ENCODE measurements around the gene CUL7.

Gene CUL7

DNA sequence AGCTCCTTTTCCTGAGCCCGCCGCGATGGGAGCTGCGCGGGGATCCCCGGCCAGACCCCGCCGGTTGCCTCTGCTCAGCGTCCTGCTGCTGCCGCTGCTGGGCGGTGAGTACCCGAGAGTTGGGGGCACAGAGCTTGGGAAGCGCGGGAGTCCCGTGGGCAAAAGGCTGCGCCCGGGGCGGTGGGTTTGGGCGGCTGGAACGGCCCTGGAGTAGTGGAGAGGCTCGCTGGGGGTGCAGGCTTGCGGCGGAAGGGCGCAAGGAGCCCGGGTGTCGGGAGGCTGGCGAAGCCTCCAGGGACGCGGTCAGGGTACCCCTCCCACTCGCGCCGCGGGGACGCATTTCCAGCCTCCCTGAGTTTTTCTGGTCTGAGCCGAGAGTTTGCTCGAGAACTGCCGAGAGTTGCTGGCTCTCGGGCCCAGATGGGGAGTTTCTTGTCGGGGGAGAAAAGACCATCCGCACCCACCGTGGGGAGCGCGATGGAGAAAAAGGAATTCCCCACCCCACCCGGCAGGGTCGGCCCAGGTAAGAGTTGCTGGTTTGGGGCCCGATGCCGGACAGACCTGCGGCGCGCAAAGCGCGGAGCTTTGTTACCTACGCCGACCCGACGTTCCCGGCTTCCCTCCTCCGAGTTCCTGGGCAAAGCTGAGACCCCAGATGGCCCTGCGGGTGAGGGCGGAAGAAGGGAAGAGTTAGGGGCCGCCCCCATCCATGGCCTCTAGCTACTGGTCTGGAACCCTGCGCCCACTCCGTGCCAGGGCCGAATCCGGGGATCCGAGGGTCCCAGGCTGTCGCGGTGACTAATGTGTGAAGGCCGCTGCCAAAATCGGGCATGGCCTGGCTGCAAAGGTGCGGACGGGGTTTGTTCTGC is 23.0 kb upstream of the CUL7 start:
- peak; percentile 15 to 21 for DNase-seq

DNA sequence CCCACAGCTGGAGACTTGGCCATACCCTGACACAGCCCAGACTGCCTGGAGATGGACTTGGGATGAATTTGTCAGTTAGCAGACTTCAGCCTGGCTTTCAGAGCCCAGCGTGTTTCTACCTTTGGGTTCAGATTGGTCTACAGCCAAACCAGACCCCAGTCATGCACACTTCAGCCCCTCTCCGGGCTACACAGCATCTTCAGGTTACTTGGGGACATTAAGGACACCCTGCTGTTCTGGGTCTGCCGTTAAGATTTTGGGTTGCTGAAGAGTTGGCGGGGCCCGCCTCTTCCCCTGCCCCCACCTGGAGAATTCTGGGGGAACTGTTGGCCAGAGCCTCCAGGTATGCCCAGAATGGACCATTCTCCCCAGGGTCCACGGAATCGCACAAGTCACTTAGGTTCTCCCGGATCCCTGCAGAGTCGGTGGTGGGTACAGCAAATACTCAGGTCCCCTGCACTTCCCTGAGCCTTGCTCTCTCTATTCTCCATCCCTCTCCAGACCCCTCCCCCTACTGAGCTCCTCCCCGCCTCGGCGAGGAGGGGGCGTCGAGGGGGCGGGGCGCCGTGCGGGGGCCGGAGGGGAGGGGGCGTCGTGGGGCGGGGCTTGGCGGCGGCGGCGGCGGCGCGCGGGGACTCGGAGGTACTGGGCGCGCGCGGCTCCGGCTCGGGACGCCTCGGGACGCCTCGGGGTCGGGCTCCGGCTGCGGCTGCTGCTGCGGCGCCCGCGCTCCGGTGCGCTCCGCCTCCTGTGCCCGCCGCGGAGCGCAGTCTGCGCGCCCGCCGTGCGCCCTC is 22.2 kb upstream of the CUL7 start, which contains the start of gene PTK7:
Gene PTK7 (plus strand): TSS at position 645 of the 794 bp plus-strand sequence. CDS start 175 bp downstream, outside the sequence.
- DNase-seq = peak; percentile 28 to 39

DNA sequence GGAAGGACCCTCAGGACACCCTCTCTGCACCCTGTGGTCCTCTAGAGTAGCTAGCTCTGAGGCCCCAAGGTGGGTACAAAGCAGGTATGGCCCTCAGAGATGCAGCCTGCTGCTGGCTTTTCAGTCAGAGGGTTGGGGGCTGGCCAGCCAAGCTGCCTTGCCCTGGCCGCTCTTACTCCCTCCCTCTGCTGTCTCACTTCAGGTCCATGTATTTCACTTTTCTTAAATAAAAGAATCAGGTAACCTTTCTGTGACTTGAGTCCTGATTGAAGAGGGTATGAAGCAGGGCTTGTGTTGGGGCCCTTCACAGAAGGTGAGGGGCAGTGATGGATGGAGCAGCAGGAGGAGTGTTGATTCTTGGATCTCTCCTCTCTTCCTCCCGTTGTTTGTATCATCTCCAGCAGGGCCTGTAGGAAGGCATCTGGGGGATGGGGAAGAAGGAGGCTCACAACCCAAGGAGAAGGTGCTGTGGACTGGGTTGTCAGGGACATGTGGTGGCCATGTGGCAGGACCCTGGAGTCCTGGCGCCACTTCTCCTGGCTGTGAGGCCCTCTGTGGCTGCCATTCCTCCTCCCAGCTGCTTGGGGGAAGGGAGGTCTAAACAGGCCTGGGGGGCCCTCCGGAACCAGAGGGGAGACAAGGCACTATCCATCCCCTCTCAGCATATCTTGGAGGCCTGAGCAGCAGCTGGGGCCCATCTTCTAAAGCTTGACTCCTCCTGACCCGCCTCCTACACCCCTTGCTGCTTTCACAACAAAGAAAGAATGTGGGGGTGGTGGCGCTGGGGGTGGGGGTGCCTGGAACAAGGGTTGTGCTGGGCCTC is 21.4 kb upstream of the CUL7 start:
- DNase-seq = no peak

DNA sequence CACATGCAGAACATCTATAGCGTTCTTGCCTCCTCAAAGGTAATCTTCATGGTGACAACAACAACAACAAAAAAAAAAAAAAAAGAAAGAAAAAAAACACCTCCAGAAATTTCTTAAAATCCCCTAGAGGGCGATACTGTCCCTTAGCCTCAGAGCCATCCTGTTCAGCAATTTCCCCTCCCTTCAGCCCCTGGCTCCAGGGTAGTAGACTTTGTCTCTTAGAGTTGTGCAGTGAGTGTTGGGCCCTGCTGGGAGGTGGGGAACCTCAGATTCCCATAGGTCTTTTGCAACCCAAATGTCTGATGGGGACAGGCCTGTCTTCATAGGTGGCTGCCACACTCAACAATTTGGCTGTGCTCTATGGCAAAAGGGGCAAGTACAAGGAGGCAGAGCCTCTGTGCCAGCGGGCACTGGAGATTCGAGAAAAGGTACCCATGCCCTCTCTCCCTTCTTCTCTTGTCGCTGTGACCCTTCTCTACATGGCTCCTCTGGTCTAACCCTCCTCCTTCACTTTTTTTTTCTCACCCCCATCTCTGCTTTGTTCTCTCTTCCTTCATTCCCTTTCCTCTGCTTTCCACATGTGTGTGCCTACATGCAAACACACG is 16.5 kb upstream of the CUL7 start:
- DNase-seq = no peak

GRCh38 chr6:43062818-43063217 is 9.2 kb upstream of the CUL7 start:
- no peak for DNase-seq

DNA sequence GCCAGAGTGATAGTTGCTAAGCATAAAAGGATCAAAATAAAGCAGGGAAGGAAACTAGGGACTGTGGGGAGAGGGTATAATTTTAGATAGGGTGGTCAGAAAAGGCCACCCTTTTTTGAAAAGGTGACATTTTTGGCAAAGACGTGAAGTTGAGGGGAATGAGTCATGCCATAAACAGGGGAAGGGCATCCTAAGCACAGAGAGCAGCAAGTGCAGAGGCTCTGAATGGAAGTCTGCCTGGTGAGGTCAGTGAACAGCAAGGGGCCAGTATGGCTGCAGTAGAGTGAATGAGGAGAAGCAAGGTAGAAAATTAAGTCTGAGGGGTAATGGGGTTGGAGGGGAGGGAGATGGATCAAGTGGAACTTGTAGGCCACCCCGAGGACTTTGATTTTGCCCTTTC is 8.2 kb upstream of the CUL7 start:
- no peak for DNase-seq

DNA sequence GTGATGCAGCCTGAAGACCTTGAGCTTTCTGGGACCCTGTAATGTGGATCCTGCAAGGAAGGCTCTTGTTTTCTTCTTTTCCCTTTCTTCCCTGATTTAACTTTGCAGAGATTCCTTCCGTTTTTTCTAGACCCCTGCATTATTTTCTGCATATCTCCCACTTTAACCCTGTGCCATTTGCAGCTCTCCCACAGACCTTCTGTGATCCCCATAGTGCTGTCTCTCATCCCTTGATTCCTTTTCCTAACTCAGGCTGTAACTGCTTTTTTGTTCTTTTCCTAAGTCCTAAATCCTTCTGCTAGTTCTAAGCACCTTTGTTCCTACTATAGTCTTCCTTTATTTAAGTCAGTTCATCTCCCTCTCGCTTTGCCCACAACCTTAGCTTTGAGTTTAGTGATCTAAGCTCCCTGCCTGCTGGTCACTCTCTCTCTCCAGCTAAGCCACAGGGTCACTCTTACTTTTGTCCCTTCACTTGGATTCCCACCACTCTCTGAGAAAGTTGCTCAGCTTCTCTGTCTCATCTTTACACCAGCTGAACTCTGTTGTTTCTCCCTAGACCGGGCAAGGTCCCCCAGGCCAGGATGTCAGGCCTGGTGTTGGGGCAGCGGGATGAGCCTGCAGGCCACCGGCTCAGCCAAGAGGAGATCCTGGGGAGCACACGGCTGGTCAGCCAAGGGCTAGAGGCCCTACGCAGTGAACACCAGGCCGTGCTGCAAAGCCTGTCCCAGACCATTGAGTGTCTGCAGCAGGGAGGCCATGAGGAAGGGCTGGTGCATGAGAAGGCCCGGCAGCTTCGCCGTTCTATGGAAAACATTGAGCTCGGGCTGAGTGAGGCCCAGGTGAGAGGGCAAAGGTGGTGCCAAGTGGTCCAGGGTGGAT is 7.3 kb upstream of the CUL7 start:
- no peak for DNase-seq

DNA sequence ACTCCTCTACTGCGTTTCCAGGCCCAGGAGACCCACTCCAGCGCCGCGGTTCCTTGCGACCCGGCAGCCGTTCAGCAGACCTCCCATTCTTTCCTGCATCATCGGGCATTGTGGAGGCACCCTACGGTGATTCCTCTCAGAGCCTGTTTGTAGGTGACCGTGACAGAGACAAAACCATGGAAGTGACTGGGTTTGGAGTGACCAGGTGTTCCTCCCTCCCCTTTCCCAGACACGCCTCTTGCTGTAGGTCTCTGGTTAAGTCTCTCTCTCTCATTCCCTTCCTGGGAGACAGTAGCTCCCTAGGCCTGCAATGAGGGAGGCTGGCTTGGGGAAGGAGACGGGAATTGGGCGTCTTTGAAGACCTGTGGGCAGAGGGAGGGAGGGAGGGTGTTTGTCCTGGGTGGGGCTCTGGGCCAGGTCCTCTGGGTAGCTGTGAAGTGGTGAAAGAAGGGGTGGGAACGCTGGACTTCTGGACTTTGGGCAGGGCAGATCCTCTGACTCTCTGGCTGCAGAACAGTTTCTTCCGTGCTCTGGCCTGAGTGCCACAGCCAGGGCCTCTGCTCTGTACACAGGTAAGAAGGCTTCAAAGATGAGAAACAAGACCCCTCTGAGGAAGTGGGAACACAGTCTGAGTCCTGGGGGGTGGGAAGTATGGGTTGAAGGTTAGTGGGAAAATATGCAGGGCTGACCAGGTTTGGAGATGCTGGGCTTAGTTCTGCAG is 6.5 kb upstream of the CUL7 start:
- no peak for DNase-seq

- peak; percentile 98 for DNase-seq
Measured at GRCh38 chr6:43059168-43060033, 5.8 kb upstream of the CUL7 start, which contains the start of the genes KLC4 and MRPL2. Gene KLC4, plus strand, starts transcription at chr6:43059631. Its CDS starts 1,705 bp downstream, at chr6:43061336. Gene MRPL2, minus strand, starts transcription at chr6:43059434. Its CDS starts 53 bp downstream, at chr6:43059381.

GRCh38 chr6:43058531-43058930 is 4.9 kb upstream of the CUL7 start:
- DNase-seq = no peak

DNA sequence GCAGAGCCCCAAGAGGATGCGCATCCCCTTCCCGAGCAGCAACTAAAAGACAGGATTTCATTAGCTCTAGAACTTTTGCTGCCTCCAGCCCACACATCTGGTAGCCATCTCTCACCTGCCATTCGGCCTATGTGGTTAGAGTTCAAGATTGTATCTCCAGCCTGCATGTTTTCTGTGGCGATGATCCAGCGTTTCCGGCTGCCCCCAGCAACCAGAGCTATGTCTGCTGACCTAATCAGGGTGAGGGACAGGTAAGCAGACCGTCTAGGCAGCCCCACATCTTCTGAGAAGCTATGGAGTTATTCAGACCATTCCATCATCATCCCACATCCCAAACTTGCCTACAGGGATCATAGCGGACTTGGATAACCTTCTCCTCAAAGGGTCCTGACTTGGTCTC is 2.3 kb upstream of the CUL7 start:
- DNase-seq = no peak

DNA sequence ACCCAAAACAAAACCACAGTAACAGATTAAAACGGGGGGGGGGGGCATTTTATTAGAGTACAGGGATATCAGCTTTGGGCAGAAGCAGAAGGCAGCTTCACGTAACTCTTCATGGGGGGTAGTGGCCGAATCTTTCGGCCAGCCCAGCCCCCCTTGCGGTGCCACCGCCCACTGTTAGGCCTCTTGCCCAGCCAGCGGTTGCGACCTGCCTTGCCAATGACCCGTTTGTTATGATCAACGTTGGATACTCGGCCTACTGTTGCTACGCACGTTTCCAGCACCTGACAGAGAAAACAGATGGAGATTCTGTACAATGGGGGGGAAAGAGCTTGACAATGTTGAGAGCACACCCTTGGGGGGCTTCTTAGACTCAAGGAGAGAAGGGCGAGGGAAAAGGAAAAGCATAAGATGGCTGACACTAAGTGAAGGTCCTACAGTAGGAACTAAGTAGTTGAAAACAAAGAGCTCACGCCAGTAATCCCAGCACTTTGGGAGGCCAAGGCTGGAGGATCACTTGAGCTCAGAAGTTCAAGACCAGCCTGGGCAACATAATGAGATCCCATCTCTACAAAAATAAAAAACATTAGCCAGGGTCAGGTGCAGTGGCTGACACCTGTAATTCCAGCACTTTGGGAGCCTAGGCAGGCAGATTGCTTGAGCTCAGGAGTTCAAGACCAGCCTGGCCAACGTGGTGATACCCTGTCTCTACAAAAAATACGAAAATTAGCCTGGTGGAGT is 724 bp upstream of the CUL7 start:
- no peak for DNase-seq

DNA sequence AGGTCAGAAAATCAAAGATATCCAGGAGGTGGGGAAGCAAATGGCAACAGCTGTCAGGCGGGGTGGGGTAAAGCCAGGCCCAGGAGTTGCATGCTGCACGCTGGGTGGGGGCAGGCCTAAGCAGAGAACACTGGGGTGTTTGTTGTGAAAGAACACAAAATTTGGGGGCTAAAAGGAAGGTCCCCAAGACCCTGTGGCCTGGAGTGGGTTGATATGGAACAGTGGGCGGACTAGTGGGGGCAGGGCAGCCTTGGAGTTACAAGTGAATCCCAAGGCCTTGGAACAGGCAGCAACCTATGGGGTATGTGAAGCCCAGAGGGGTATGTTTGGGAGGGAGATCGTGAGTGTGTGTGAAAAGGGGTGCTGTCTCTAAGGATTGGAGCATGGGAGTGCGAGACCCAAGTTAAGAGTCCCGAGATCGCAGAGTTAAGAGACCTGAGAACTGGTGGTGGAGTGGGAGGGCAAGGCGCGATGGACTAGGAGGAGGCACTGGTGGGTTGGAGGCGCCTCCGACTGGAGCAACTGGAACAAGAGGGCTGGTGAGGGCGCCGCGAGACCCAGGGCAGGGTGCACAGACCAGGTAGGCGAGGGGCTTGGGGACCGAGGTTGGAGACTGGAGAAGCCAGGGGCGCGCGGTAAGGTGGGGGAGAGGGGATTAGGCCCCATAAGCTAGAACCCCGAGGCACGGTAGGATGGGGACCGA is 658 bp downstream of the CUL7 start:
- peak in 1 of 2 experiments; percentile 41 for DNase-seq

DNA sequence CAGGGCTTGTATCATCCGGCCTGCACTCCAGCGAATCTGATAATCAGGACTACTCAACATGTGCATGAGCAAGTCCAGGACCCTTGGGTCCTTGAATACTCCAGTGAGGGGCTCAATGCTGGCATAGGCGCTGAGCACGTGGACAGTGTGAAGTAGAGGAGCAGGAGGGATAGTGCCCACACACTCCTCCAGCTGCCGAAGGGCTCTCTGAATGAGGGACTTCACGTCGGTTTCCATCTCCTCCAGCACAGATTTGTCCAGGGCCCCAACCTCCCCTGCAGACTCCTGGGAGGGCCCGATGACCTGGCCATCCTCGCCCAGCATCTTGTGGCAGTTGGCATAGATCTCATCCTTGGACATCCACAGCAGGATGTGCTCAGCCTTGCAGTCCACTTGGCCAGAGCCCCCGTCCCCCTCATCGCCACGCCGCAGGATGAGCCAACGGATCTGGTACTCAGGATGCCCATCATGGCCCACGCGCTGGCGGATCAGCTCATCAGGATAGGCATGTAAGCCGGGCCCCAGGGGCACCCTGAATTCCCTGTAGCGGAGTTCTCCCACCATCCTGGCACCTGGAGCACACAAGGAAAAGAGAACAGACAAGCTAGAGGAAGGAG is 1.3 kb downstream of the CUL7 start:
- DNase-seq = no peak

DNA sequence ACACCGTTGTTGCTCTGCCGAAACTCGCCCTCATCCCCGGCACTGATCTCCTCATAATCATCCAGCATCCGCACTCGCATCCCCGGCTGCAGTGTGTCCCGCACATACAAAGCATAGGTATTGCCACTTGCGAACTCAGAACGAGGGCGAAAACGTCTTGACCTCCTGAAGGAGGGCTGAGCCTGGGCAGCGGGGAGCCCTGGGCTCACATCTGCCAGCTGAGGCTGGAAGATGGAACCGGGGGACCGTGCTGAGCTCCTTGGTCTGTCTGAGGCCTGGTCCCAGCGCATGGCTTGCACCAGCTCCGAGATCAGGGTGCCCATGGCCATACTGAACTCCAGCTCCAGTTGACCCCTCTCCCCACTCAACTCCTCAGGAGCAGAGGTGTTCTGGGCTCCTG is 2.7 kb downstream of the CUL7 start:
- no peak for DNase-seq

DNA sequence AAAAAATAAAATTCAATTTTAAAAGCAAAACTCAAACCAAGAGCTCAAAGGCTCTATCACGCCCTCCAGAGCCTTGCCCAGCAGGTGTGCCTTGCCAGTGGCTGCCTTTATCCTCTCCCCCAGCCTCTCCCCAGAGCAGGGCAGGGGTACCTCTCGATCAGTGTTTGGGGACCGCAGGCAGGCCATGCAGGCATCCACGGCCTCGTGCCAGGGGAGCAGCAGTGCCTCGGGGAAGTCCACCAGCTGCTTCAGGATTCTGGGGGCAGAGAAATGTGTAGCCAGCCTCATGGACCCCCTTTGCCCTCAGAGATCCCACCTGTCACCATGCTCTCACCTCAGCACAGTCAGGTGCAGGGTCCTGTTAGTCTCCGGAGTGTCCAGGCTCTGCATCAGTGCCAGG is 5.7 kb downstream of the CUL7 start:
- DNase-seq = no peak

DNA sequence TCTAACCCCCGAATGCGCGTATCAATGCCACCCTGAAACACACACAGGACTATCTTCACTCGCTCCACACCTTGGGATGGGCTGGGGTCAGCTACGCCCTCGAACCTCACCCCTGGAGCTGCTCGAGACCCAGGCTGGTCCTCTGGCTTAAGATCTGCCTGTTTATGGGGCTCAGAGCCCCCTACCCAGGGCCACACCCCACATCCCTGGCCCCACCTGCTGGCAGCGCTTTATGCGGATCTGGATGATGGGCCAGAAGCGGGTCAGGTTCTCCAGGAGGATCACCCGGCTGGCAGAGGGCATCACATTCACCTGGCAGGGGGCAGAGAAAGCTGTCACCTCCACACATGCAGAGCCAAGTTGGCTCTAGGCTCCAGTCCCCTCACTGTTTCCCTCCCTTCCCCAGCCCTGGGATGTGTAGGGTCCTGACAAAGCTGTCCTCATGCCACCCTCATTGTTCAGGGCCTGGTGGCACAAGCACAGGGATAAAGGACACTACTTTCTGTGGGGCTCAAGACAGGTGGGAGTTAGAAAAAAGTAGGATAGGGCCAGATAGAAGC is 8.2 kb downstream of the CUL7 start:
- no peak for DNase-seq
